Activated CD4-positive, CD25-positive, alpha-beta regulatory T cell treated with anti-CD3 and anti-CD28 coated beads, Interleukin-2, amount 50 U/mL, for 16 hours (primary cell): ENCODE results near the gene RABAC1.

ENCODE experiments used
- DNase-seq: peaks from one replicate; pipeline ENCODE4 v3.0.0-alpha.2; 2020; ENCODE audit warnings: low read depth, low spot score

The RABAC1 gene

DNA sequence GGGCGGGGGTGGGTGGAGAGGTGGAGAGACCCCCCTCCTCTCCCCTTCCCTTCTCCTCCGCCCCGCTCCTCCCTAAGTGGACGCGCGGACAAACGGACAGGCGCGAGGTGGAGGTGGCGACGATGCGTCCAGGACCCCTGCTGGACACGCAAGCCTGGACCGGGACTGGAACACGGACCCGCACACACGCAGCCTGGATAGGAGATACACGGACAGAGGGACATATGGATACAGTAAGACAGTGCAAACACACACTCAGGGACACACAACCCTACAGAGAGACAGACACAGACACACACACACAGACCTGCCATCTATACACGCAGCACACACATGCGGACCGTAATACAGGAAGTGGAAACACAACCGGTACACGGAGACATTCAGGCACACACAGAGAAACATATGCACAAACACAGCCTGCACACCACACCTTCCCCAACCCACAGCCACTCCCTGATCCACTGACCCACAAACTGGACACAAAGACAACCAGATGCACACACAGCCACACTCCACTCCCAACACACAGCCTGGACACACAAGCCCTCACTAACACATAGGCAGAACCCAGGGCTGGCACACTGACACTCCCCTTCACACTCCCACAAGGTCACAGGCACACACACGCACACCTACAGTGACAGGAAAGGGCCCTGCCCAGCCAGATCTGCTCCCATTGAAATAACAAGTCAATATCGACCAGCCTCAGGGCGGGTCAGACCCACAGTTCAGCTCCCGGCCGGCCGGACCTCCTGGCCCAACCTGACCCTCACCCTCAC lies 30.2 kb downstream of the RABAC1 start:
- DNase-seq = no peak

DNA sequence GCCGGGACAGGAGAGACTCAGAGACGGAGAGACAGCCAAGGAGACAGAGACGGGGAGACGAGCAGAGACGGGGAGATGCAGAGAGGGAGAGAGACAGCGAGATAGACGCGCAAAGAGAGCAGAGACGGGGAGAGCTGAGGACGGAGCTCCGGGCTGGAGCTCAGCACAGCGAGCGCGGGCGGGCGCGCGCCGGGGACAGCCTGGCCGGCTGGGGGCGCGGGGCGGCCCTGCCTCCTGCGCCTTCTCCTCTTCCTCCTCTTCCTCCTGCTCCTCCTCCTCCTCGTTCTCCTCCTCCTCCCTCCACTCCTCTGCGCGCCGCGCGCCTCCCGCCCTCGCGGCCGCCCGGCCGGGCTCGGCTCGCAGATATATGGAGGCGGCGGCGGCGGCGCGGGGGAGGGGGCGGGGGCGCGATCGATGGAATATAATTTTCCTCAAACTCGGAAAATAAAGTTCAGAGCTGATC lies 30.9 kb downstream of the RABAC1 start, which contains the start of gene ERFL:
ERFL (minus strand) TSS at position 229 of the 463 bp plus-strand sequence. CDS start 15,530 bp downstream, outside the sequence.
- DNase-seq = no peak

DNA sequence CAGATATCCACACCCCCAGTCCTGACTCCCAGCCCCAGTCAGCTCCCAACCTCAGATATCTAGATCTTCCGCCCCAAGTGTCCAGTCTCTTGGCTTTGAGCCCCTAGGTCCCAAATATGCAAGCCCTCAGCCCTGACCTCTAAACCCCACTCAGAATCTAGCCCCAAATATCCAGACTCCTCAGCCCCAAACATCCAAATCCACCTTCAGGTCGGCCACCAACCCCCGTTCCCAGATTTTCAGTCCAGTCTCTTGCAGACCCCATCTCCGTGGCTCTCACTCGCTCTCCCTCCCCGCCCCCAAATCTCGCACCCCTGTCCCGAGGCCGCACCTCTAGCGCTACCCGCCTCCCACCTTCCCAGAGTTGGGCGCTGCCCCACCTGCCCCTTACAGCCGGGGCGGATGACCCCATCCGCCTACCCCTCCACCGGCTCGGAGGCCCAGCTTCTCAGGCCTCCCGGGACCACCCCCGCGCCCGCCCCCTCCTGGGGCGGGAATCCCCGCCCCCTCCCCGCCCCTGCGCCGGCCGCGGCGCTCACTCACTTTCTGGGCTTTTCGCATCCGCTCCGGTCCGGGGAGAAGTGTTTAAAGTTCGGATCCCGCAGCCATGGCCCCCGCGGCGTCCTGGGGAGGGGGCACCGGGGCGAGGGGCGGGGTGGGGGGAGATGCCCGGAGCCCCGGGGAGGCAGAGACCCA lies 31.5 kb downstream of the RABAC1 start:
- no peak for DNase-seq

DNA sequence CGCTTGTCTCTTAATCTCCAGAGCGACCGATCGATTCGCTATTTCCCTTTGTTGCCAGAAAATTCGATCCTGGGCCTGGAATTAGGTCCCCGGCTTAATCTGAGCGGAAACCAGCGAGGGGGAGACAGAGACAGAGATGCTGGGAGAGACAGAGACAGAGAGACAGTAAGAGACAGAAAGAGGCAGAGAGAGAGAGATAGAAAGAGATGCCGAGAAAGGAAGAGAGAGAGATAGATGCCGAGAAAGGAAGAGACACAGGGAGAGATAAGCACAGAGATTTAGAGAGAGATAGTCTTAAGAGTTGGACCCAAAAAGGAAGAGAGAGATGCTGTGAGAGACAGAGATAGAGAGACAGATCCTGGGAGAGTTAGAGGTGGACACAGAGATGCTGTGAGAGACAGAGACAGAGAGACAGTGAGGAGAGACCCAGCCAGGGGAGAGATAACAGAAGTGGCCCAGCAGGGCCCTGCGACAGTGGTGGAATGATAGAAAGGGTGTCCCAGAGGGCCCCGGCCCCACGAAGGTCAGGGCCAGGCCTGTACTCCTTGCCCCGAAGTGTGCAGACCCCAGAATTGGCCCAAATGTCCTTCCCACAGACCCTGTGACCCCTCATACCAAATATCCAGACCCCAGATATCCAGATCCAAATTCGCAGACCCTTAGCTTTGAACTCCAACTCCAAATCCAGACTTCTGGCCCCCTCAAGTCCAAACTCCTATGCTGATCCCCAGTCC lies 32.2 kb downstream of the RABAC1 start:
- no peak for DNase-seq

DNA sequence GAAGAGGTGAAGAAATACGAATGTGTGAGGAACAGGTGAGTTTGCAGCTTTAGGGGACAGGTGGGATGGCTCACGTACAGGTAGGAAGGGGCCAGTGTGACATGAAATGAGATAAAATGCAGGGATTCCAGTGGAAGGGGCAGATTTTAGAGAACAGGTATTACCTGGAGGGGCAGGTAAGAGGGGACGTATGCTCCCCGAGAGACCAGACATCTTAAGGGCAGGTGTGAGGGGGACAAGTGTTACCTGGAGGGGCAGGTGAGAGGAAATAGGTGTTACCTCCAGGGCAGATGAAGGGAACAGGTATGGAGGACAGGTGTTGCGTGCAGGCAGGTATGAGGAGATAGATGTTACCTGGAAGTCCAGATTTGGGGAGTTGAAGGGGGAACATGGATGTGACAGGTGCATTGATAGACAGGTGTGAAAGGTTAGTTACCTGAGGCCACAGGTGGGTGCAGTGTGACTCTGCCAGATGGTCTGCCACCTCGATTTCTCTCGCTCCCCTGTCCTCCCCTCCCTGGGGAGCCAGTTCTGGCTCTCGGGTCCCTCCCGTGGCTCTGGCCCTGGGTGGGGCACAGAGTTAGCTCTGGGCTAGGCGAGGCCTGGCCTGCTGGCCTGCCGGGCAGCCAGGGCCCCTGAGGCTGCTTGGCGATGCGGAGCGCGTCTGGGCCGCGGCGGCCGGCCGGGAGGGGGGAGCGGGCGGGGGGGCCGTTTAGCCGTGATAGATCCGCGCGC lies 32.9 kb downstream of the RABAC1 start:
- no peak for DNase-seq

DNA sequence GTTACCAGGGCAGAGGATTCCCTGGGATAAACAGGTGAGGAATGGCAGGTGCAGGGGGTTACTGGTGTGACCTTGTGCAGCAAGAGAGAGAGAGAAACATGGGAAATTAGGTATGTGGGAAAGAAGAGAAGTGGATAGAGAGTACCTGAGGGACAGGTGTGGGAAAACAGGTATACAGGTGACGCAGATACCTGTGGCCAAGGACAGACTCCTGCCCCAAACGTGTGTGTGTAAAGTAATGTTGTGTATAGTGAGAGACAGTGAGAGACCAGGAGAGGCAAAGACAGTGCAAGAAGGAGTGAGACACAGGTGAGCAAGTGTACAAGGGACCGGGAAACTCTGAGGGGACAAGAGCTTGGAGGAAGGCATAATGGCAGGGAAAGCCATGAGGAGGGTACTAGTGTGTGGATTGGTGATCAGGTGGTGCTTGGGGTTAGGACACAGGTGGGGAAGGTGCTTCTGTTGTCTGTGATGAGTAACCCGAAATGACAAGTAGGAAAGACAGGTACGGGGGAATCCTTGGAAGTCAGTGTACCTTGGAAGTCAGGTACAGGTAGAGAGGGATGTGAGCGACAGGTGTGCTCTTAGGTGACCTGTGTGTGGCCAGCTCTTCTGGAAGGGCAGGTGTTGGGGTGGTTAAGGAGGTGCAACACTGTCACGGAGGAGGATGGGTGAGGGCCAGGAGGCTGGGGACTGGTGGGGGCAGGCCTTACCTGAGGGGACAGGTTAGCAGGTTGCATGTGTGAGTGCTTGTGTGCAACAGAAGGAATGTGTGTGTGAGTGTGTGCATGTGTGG lies 33.7 kb downstream of the RABAC1 start:
- DNase-seq = no peak

DNA sequence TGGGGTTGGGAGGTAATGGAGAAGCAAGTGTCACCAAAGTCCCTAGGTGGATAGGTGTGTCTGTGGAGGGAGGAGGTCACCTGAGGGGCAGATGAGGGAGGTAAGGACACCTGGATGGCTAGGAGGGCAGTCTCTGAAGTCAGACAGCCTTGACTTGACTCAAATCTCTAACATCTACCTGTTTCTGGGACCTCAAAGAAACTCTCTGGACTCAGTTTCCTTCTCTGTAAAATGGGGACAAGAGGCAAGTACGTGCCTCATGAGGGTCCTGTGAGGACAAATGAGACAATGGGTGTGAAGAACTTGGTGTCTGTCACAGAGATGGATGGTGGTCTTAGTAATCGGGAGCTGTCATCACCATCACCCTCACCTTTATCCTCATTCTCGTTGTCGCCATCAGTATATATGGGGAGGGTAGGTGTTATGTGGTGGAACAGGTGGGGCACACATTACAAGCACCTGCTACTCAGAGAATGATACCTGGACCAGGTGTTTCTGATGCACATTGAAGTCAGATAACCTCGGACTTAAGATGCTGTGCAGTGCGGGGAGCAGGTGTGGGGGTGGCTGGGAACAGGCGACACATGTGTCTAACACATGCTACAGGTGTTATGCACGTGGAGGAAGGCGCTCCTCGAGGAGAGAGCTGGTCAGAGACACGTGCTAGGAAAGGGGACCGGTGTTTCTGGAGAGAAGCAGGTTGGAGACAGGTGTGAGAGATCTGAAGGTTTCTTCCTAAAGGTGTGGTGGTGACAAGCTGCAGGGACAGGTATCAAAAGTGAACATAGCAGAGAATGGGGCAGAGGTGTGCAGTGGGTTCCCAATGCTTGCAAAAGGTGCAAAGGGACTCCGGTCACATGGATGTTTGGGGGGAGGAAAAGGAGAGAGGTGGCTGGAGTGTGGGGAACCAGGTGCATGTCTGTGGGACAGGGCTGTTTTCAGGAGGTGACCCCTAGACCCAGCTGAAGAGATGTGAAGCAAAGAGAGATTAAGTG lies 34.7 kb downstream of the RABAC1 start:
- DNase-seq = no peak

DNA sequence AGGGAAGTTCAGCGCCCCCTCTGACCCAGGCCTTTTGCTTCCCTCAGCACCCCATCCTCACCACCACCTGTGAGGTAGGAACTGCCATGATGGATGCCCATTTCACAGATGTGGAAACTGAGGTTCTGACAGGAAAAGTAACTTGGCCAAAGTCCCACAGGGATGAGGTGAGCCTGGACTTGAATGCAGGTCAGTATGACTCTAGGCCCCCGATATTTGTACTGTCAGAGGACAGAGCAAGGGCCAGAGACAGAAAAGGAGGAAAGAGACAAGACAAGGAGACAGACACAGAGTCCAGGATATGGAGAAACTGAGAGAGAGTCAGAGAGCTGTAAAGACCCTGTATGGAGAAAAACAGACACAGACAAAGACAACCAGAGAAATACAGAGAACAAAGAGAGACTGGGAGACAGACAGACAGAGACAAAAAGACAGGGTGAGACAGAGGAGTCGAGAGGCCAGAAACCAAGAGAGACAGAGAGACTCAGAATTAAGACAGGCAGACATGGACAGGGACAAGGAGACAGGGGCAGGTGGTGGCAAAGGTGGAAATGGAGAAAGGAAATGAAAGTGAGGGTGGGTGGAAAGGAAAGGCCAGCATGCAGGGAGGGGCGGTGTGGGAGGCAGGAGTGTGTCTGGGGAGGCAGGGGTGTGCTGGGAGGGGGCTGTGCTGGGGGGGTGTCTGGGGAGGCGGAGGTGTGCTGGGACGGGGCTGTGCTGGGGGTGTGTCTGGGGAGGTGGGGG lies 35.9 kb downstream of the RABAC1 start:
- DNase-seq = no peak

DNA sequence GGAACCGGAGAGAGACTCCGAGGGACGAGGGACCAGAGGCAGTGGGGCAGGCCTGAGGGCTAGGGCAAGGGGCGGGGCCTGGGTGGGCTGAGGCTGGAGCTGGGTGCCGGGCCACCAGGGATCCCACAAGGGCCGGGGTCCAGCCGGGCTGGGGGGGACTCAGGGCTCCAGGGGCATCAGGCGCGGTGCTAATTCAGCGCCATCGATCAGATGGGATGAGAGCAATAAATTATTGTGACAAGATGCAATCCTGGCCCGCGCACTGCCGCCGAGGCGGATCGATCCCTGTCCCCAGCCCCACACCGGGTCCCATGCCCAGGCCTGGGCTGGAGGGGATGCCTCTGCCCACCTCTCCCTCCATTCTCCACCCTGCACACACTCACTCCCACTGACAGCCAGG lies 36.5 kb downstream of the RABAC1 start:
- no peak for DNase-seq

DNA sequence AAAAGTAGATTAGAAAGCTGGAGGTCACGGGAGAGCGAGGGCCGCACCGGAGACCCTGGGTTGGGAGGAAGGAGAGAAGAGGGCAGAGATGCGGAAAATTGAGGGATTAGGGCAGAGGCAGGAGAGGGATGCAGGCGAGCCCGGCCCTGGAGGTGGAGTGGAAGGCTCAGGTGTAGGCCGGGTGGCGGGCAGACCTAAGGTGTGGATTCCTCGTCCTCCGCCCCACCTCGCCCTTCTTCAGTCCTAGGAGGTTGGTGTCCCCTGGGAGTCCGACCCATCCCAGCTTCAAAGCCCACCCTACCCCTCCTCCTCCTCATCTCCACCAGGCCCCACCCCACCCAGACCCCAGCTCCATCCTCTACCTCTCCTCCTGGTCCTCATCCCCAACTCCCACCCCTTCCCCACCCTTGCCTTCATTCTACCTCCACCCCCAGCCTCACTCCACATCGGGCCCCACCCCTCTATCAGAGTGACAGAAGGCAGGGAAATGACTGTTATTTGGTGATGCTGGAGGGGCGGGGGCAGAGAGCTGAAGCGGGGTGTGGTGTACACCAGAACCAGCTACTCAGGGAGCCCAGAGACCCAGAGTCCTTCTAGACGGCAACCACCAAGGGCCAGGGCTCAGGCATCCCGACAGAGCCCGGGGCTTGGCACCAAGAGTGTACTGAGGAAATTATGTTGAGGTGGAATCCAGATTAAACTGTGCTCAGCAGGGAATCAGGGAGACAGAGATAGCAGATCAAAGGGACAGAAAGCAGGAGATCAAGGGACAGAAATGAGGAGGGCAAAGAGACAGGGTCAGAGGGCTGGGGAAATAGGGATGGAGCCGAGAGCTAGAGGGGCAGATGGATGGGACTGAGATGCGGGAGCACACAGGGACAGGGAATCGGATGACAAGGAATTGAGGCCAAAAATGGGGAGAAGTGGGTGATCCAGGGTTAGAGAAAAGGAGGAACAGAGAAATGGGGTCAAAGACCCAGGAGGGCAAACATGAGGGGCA lies 37.2 kb downstream of the RABAC1 start:
- DNase-seq = no peak

DNA sequence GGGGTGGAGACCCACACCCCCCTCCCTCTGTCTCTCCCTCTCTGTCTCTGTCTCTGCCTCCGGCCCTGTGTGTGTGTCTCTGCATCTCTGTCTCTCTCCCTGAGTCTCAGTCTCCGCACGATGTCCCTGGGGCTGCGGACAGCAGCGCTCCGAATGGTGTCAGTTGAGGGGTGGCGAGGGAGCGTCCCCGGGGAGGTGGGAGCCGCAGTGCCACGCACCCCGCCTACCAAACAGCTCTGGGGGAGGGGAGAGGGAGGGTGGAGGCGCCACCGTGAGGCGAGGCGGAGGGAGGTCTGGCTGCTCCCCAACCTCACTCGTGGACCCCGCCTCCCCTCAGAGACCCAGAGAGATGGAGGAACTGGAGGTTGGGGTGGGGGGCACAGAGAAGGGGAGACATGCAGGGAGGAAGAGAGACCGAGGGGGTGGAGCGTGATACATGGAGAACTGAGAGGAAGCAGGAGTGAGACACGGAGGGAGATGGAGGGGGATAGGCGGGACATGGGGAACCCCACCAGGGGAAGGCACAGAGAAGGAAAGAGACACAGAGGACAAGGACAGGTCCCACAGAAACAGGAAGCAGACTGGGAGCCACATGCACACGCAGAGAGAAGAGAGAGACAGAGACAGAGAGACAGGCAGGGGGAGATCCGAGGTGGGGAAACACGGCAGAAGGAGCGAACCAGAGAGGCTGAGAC lies 38.1 kb downstream of the RABAC1 start:
- no peak for DNase-seq

DNA sequence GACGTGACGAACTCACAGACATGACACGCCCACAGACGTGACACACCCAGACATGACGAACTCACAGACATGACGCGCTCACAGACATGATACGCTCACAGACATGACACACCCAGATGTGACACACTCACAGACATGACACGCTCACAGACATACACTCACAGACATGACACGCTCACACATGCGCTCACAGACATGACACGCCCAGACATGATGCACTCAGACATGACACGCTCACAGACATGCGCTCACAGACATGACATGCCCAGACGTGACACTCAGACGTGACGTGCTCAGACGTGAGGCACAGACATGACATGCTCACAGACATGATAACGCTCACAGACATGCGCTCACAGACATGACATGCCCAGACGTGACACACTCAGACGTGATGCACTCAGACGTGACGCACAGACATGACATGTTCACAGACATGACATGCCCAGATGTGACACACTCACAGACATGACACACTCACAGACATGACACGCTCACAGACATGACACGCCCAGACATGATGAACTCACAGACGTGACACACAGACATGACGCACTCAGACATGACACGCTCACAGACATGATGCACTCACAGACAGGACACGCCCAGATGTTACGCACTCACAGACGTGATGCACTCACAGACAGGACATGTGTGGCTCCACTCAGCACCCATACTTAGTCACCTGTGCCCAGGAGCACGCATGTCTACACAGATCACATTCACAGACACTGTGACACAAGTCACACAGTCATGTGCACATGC lies 39.0 kb downstream of the RABAC1 start:
- DNase-seq = no peak

DNA sequence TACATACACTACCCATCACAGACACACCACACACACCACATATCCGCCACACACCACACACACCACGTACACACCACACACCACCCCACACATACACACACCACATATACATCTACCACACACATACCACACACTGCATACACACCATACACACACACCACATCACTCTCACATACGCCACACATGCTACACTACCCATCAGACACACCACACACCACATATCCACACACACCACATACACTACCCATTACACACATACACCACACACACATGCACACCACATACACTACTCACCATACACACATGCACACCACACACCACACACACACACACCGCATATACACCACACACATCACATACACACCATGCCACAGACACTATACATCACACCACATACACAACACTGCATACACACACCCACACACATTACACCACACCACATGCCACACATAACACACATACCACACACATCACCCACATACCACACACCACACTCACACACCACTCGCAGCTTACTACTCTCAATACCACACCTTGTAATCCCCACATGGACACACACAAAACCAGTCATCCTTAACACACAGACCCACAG lies 40.4 kb downstream of the RABAC1 start:
- no peak for DNase-seq

DNA sequence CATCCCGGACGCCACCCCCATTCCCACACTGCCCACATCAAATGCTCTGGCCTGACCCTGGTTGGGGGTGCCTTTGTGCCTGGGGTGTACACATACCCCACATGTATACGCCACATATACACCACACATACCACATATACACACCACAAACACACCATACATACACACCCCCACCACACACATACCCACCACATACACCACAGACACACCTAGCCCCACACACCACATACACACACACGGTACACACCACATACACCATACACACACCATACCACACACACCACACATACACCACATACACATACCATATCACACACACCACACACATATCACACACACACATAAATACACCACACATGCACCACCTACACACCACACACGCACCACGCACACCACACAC lies 41.0 kb downstream of the RABAC1 start:
- DNase-seq = no peak

DNA sequence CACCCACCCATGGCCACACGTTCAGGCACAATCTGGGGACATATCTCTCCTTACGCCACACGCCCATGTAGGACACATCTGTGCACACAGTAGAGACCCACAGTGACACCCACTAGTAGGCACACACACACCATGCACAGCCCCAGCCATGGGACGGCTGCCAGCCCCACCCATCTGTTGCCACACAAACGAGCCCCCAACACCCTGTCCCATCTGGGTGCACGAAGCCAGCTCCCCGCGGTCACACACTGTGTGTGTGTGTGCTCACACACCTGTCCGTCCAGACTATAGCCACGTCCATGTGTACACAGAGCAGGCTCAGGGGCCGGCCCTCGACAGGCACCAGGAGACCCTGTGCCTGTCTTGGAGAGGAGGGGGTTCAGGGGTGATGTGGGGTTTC lies 41.4 kb downstream of the RABAC1 start:
- DNase-seq = no peak
